Lower lobe of right lung (tissue), 2 donors: ENCODE measurements around the gene MCTP2. TPM values are rescaled to one million over a fixed set of nuclear protein-coding genes. Genes with fewer than 3 reads are reported as not detected.

Source experiments
- ATAC-seq, 2 donors: fragments of 200-7000 bp; cut with Tn5 transposase; one replicate each; pipeline ENCODE4 v1.9.1; 2020 to 2022; ENCODE audit warnings: mild to moderate bottlenecking in 2 of 2, moderate library complexity in 2 of 2
- DNase-seq: peaks from one replicate; pipeline ENCODE4 v3.0.0-alpha.2; 2020
- H3K27ac ChIP-seq: fragments of 200-600 bp; one replicate; pipeline ENCODE4 v1.8.0; 2022
- H3K27me3 ChIP-seq: fragments of 200-600 bp; one replicate; pipeline ENCODE4 v1.8.0; 2022; ENCODE audit warnings: low read depth
- H3K36me3 ChIP-seq: fragments of 200-600 bp; one replicate; pipeline ENCODE4 v1.8.0; 2022; ENCODE audit warnings: mild to moderate bottlenecking
- H3K4me1 ChIP-seq: fragments of 200-600 bp; one replicate; pipeline ENCODE4 v1.8.0; 2022
- H3K4me3 ChIP-seq: fragments of 200-600 bp; one replicate; pipeline ENCODE4 v1.8.0; 2022; ENCODE audit warnings: mild to moderate bottlenecking
- H3K9me3 ChIP-seq: fragments of 200-600 bp; one replicate; pipeline ENCODE4 v1.8.0; 2022
- CTCF ChIP-seq: fragments of 200-600 bp; IDR thresholded peaks from one replicate; pipeline ENCODE4 v1.8.0; 2022; ENCODE audit warnings: antibody characterized with exemption, mild to moderate bottlenecking
- intact Hi-C: fragments of 100-400 bp; cut with DNase I; formaldehyde crosslinking; loops from one replicate; pipeline ENCODE4 v1.11.0; 2022
- total RNA-seq: library from RNA; stranded (reverse); fragmentation: NEBNext Ultra II Directional; extraction: Animal tissue kit (Norgen Biotek cat#: 25700); gene quantifications from one replicate; pipeline ENCODE4 v1.2.1, GENCODE V29; 2021
- donor health status: DM: no; HTN: yes; CAD: no; lungs with severe emphysema.

The MCTP2 gene
- total RNA-seq, 1 donor from 2014 or later, result 36.1 TPM

- Histone ChIP-seq H3K4me3 (no peak overlapping the region), H3K27ac (no peak overlapping the region), H3K27me3 (no peaks in the 10 kb centered on the region), H3K36me3 (peaks cover 36% of the 10 kb centered on the region), H3K9me3 (no peaks in the 10 kb centered on the region), H3K4me1 (peaks cover 2% of the 10 kb centered on the region)
- DNase-seq (no peak), ATAC-seq (no peak)
- TF ChIP-seq CTCF, result no peak
- intact Hi-C loops, result no loop called here
These were observed 172.0 kb downstream of the MCTP2 start for GRCh38 chr15:94403331-94403730.

GRCh38 chr15:94404733-94405283 is 173.4 kb downstream of the MCTP2 start:
- H3K9me3 ChIP-seq, result no peaks in the 10 kb centered on the region
- DNase-seq (no peak), ATAC-seq (no peak)
- H3K4me3 ChIP-seq, result no peak overlapping the region
- no peak overlapping the region for H3K27ac ChIP-seq
- intact Hi-C loops, result no loop called here
- TF ChIP-seq CTCF, result no peak
- no peaks in the 10 kb centered on the region for H3K27me3 ChIP-seq
- no peaks in the 10 kb centered on the region for H3K4me1 ChIP-seq
- peaks cover 33% of the 10 kb centered on the region for H3K36me3 ChIP-seq

GRCh38 chr15:94411285-94411684 is 179.9 kb downstream of the MCTP2 start:
- ATAC-seq (no peak), DNase-seq (no peak)
- H3K27ac ChIP-seq, result no peak overlapping the region
- no peak for TF ChIP-seq CTCF
- H3K36me3 ChIP-seq, result peaks cover 7% of the 10 kb centered on the region
- peaks cover 22% of the 10 kb centered on the region for H3K4me1 ChIP-seq
- intact Hi-C loops, result no loop called here
- no peaks in the 10 kb centered on the region for H3K27me3 ChIP-seq
- no peaks in the 10 kb centered on the region for H3K9me3 ChIP-seq
- no peak overlapping the region for H3K4me3 ChIP-seq

GRCh38 chr15:94411846-94412245 is 180.5 kb downstream of the MCTP2 start:
- Histone ChIP-seq H3K4me1 (peaks cover 22% of the 10 kb centered on the region), H3K4me3 (no peak overlapping the region), H3K27ac (no peak overlapping the region), H3K36me3 (peaks cover 7% of the 10 kb centered on the region), H3K27me3 (no peaks in the 10 kb centered on the region), H3K9me3 (no peaks in the 10 kb centered on the region)
- intact Hi-C loops, result no loop called here
- ATAC-seq (no peak), DNase-seq (no peak)
- TF ChIP-seq CTCF, result no peak

- H3K27ac ChIP-seq, result no peak overlapping the region
- no peaks in the 10 kb centered on the region for H3K27me3 ChIP-seq
- H3K9me3 ChIP-seq, result no peaks in the 10 kb centered on the region
- H3K4me1 ChIP-seq, result peaks cover 22% of the 10 kb centered on the region
- H3K36me3 ChIP-seq, result peaks cover 7% of the 10 kb centered on the region
- no peak for DNase-seq
- no peak overlapping the region for H3K4me3 ChIP-seq
- intact Hi-C loops, result no loop called here
- ATAC-seq, result no peak
- peak; percentile 37 for TF ChIP-seq CTCF
These were observed 181.8 kb downstream of the MCTP2 start for GRCh38 chr15:94412979-94413746.
